ENCODE results near the gene UNC13B. TPM values are rescaled to one million over a fixed set of nuclear protein-coding genes. Genes with fewer than 3 reads are reported as not detected.

The UNC13B gene
- total RNA-seq, 1 donor from 2014 or later: 31.0 TPM

- DNase-seq (ENCODE audit: low spot score in 2 of 2, unreplicated experiment in 2 of 2): no peak
- H3K4me3 Mint-ChIP-seq: no peak overlapping the region
- H3K4me1 Mint-ChIP-seq: no peaks in the 10 kb centered on the region
- no peak overlapping the region for H3K27ac Mint-ChIP-seq
- no peaks in the 10 kb centered on the region for H3K9me3 Mint-ChIP-seq
- TF ChIP-seq, protein P1, sequence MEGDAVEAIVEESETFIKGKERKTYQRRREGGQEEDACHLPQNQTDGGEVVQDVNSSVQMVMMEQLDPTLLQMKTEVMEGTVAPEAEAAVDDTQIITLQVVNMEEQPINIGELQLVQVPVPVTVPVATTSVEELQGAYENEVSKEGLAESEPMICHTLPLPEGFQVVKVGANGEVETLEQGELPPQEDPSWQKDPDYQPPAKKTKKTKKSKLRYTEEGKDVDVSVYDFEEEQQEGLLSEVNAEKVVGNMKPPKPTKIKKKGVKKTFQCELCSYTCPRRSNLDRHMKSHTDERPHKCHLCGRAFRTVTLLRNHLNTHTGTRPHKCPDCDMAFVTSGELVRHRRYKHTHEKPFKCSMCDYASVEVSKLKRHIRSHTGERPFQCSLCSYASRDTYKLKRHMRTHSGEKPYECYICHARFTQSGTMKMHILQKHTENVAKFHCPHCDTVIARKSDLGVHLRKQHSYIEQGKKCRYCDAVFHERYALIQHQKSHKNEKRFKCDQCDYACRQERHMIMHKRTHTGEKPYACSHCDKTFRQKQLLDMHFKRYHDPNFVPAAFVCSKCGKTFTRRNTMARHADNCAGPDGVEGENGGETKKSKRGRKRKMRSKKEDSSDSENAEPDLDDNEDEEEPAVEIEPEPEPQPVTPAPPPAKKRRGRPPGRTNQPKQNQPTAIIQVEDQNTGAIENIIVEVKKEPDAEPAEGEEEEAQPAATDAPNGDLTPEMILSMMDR (IDR thresholded peaks at IDR 0.05; ENCODE audit: unreplicated experiment): no peak
- H3K36me3 Mint-ChIP-seq: no peaks in the 10 kb centered on the region
- H3K27me3 Mint-ChIP-seq (ENCODE audit: low read depth): no peaks in the 10 kb centered on the region
Measured at GRCh38 chr9:35277628-35278359, 116.0 kb downstream of the UNC13B start.

GRCh38 chr9:35279946-35280345 lies 118.1 kb downstream of the UNC13B start:
- DNase-seq (ENCODE audit: low spot score in 2 of 2, unreplicated experiment in 2 of 2): no peak
- H3K27ac Mint-ChIP-seq: no peak overlapping the region
- TF ChIP-seq, protein P1 (IDR thresholded peaks at IDR 0.05; ENCODE audit: unreplicated experiment): no peak
- H3K4me3 Mint-ChIP-seq: no peak overlapping the region
- H3K36me3 Mint-ChIP-seq: no peaks in the 10 kb centered on the region
- H3K4me1 Mint-ChIP-seq: peaks cover 7% of the 10 kb centered on the region
- no peaks in the 10 kb centered on the region for H3K9me3 Mint-ChIP-seq
- no peaks in the 10 kb centered on the region for H3K27me3 Mint-ChIP-seq (ENCODE audit: low read depth)

DNA sequence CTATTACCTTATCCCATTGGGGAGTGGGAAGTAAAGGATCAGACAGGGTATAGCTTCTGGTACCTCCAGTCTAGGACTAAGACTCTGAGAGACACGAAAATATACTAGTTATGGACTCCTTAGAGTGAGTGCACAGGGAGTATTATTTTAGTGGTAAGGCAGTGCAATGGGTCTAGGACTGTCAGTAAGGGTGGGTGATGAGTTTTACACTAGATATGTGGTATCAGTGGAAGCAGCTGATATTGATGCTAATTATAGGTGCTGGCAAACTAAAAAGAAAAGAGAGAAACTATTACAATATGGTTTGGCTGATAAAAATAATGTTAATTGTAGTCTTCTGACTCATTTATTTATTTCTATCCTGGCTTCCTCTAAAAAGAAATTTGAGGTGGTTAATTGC lies 118.6 kb downstream of the UNC13B start:
- H3K36me3 Mint-ChIP-seq: no peaks in the 10 kb centered on the region
- H3K27ac Mint-ChIP-seq: no peak overlapping the region
- H3K4me3 Mint-ChIP-seq: no peak overlapping the region
- TF ChIP-seq, protein P1 (IDR thresholded peaks at IDR 0.05; ENCODE audit: unreplicated experiment): no peak
- no peak for DNase-seq (ENCODE audit: low spot score in 2 of 2, unreplicated experiment in 2 of 2)
- H3K4me1 Mint-ChIP-seq: peaks cover 9% of the 10 kb centered on the region
- H3K9me3 Mint-ChIP-seq: no peaks in the 10 kb centered on the region
- H3K27me3 Mint-ChIP-seq (ENCODE audit: low read depth): no peaks in the 10 kb centered on the region

DNA sequence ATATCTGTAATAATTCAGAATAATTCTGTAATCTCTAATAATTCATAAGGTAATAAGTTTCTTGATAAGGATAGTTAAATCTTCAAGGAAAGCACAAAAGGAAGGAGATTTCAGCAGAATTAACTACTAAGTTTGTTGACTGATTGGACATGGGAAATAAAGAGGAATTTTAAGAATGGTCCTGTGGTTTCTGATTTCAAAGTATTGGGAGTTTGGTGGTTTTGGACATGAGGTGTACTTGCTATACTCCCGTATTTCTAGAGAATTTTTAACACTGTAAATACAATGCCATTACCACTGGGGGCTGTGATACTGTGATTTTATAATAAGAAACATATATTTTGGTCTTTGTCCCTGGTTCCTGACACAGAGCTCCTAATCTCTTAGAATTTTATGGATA lies 123.9 kb downstream of the UNC13B start:
- Mint-ChIP-seq H3K27me3 (ENCODE audit: low read depth) (no peaks in the 10 kb centered on the region), H3K4me3 (no peak overlapping the region), H3K27ac (no peak overlapping the region), H3K36me3 (peaks cover 2% of the 10 kb centered on the region), H3K4me1 (peaks cover 15% of the 10 kb centered on the region), H3K9me3 (peaks cover 10% of the 10 kb centered on the region)
- TF ChIP-seq, protein P1 (IDR thresholded peaks at IDR 0.05; ENCODE audit: unreplicated experiment): no peak
- DNase-seq (ENCODE audit: low spot score in 2 of 2, unreplicated experiment in 2 of 2): no peak

DNA sequence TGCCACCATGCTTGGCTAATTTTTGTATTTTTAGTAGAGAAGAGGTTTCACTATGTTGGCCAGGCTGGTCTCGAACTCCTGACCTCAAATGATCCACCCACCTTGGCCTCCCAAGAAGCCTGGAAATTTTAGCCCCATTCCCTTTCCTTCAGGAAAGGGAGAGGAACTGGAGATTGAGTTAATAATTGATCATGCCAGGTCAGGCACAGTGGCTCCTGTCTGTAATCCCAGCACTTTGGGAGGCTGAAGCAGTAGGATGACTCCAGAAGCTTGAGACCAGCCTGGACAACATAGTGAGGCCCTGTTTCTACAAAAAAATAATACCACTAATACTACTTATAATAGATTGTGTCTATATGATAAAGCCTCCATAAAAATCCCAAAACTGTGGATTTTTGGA lies 124.6 kb downstream of the UNC13B start:
- H3K27ac Mint-ChIP-seq: no peak overlapping the region
- H3K4me1 Mint-ChIP-seq: peaks cover 16% of the 10 kb centered on the region
- peaks cover 2% of the 10 kb centered on the region for H3K36me3 Mint-ChIP-seq
- TF ChIP-seq, protein P1 (IDR thresholded peaks at IDR 0.05; ENCODE audit: unreplicated experiment): no peak
- H3K27me3 Mint-ChIP-seq (ENCODE audit: low read depth): no peaks in the 10 kb centered on the region
- H3K4me3 Mint-ChIP-seq: no peak overlapping the region
- peaks cover 10% of the 10 kb centered on the region for H3K9me3 Mint-ChIP-seq
- DNase-seq (ENCODE audit: low spot score in 2 of 2, unreplicated experiment in 2 of 2): no peak

Data from mesothelial cell of epicardium (in vitro differentiated cells).